WTC11 (cell line): Measurements from ENCODE around the gene SENP1. TPM values are rescaled to one million over a fixed set of nuclear protein-coding genes. Genes with fewer than 3 reads are reported as not detected.

ENCODE experiments used
- ATAC-seq: fragments of 200-7000 bp; cut with Tn5 transposase; 2 replicates; pipeline ENCODE4 v1.10.0; 2021; ENCODE audit warnings: mild to moderate bottlenecking, moderate library complexity
- CTCF ChIA-PET: fragments of 300-600 bp; sonication (Branson Sonifier 250); formaldehyde crosslinking; loops from one replicate; lab custom pipeline; 2021; ENCODE audit warnings: antibody characterized with exemption; lab: Charles Lee
- POLR2A ChIA-PET: fragments of 350-600 bp; sonication (Branson Sonifier 250); formaldehyde crosslinking; loops from one replicate; lab custom pipeline; 2021; ENCODE audit warnings: antibody characterized with exemption; lab: Charles Lee
- DNase-seq: peaks from one replicate; pipeline ENCODE4 v3.0.0; 2021; ENCODE audit warnings: low spot score
- H3K27ac Mint-ChIP-seq: 2 replicates; pipeline ENCODE4 v1.8.0; 2021; ENCODE audit warnings: mixed read lengths
- H3K27me3 Mint-ChIP-seq: 2 replicates; pipeline ENCODE4 v1.8.0; 2021; ENCODE audit warnings: low read depth, mild to moderate bottlenecking, moderate library complexity, mixed read lengths
- H3K36me3 Mint-ChIP-seq: 2 replicates; pipeline ENCODE4 v1.8.0; 2021; ENCODE audit warnings: mixed read lengths
- H3K4me1 Mint-ChIP-seq: 2 replicates; pipeline ENCODE4 v1.8.0; 2022; ENCODE audit warnings: mixed read lengths
- H3K4me3 Mint-ChIP-seq: 2 replicates; pipeline ENCODE4 v1.8.0; 2021; ENCODE audit warnings: mild to moderate bottlenecking, moderate library complexity, mixed read lengths
- H3K9me3 Mint-ChIP-seq: 2 replicates; pipeline ENCODE4 v1.8.0; 2021; ENCODE audit warnings: mixed read lengths
- CTCF ChIP-seq: fragments of 200-600 bp; IDR thresholded peaks from 2 replicates; pipeline ENCODE4 v1.8.0; 2022; ENCODE audit warnings: antibody characterized with exemption
- ELF4 ChIP-seq: sonication (generic); formaldehyde crosslinking; IDR thresholded peaks from 2 replicates; pipeline ENCODE4 v1.8.1; 2022; ENCODE audit warnings: low read depth, mild to moderate bottlenecking, moderate library complexity, missing genetic modification reagents
- FOXP4 ChIP-seq: sonication (generic); formaldehyde crosslinking; IDR thresholded peaks from 2 replicates; pipeline ENCODE4 v1.8.0; 2022; ENCODE audit warnings: mild to moderate bottlenecking, missing genetic modification reagents
- HMGA2 ChIP-seq: fragments of 250-450 bp; sonication (Bioruptor Pico); IDR thresholded peaks from 2 replicates; pipeline ENCODE4 v1.4.0; 2021; ENCODE audit warnings: mild to moderate bottlenecking, moderate library complexity
- IRF1 ChIP-seq: sonication (generic); formaldehyde crosslinking; IDR thresholded peaks from 2 replicates; pipeline ENCODE4 v1.8.0; 2023; ENCODE audit warnings: missing genetic modification reagents
- PRDM15 ChIP-seq: sonication (generic); formaldehyde crosslinking; IDR thresholded peaks from 2 replicates; pipeline ENCODE4 v1.8.0; 2022; ENCODE audit warnings: missing genetic modification reagents
- PREB ChIP-seq: sonication (generic); formaldehyde crosslinking; IDR thresholded peaks from 2 replicates; pipeline ENCODE4 v1.8.1; 2022; ENCODE audit warnings: mild to moderate bottlenecking, missing genetic modification reagents, moderate library complexity, borderline replicate concordance
- ZMAT4 ChIP-seq: fragments of 250-450 bp; sonication (Bioruptor Pico); IDR thresholded peaks from 2 replicates; pipeline ENCODE4 v1.9.0; 2021; ENCODE audit warnings: mild to moderate bottlenecking
- ZNF512 ChIP-seq: sonication (generic); formaldehyde crosslinking; IDR thresholded peaks from 2 replicates; pipeline ENCODE4 v1.8.1; 2022; ENCODE audit warnings: missing genetic modification reagents, borderline replicate concordance
- total RNA-seq: library from RNA; stranded (reverse); gene quantifications from 3 replicates; pipeline ENCODE4 v1.2.3, GENCODE V29; 2021

Gene SENP1
- total RNA-seq, 1 experiment from 2014 or later, result 20.4 TPM

GRCh38 chr12:48058771-48059170 is 47.1 kb downstream of the SENP1 start (continued):
- TF ChIP-seq ZNF512 (CRISPR knock-in tag) (no peak), HMGA2 (no peak)

GRCh38 chr12:48054955-48055821 is 50.7 kb downstream of the SENP1 start:
- Mint-ChIP-seq H3K4me3 (no peak overlapping the region), H3K27ac (peak overlapping the region; percentile 62; the same call in 1 of the 2 replicates), H3K4me1 (no peaks in the 10 kb centered on the region), H3K9me3 (no peaks in the 10 kb centered on the region), H3K27me3 (no peaks in the 10 kb centered on the region), H3K36me3 (peaks cover 17% of the 10 kb centered on the region)
- POLR2A ChIA-PET, result no interaction called here
- DNase-seq (no peak), ATAC-seq (no peak)
- TF ChIP-seq HMGA2, result peak; percentile 70; the same call in 1 of the 2 replicates
- no peak for TF ChIP-seq ELF4 (CRISPR knock-in tag)
- no peak for TF ChIP-seq CTCF
- no peak for TF ChIP-seq PREB (CRISPR knock-in tag)
- TF ChIP-seq PRDM15 (CRISPR knock-in tag), result no peak
- TF ChIP-seq IRF1 (CRISPR knock-in tag), result no peak
- no peak for TF ChIP-seq FOXP4 (CRISPR knock-in tag)
- TF ChIP-seq ZMAT4 (CRISPR knock-in tag), result no peak
- CTCF ChIA-PET, result interaction anchor here (0.5 to 1.0 kb wide), 3 partner anchors 106 to 225 kb away, joined by 3 to 4 read pairs (median 4); partner anchors contain the start of gene VDR
